NB4 (cell line): ENCODE results near the gene H6PD.

Source experiments
- DNase-seq: peaks from one replicate; pipeline ENCODE4 v3.0.0; 2010; ENCODE audit warnings: low read depth
- H3K4me3 ChIP-seq: one replicate; pipeline ENCODE4 v1.5.1; 2011; ENCODE audit warnings: mild to moderate bottlenecking, low read depth, low read length, moderate library complexity
- MAX ChIP-seq: IDR thresholded peaks from 2 replicates; pipeline ENCODE4 v1.6.1; 2011; ENCODE audit warnings: low read depth, low read length
- MYC ChIP-seq: IDR thresholded peaks from 2 replicates; pipeline ENCODE4 v1.6.1; 2011; ENCODE audit warnings: low read depth, low read length
- POLR2A ChIP-seq: IDR thresholded peaks from 2 replicates; pipeline ENCODE4 v1.6.1; 2011; ENCODE audit warnings: mild to moderate bottlenecking; ENCODE audit not compliant: insufficient read length; ENCODE audit errors: extremely low read depth
- TF ChIP-seq, protein P1 (sequence below): IDR thresholded peaks from one replicate; pipeline ENCODE4 v1.5.1; 2012; ENCODE audit warnings: low read depth, low read length

H6PD gene

DNA sequence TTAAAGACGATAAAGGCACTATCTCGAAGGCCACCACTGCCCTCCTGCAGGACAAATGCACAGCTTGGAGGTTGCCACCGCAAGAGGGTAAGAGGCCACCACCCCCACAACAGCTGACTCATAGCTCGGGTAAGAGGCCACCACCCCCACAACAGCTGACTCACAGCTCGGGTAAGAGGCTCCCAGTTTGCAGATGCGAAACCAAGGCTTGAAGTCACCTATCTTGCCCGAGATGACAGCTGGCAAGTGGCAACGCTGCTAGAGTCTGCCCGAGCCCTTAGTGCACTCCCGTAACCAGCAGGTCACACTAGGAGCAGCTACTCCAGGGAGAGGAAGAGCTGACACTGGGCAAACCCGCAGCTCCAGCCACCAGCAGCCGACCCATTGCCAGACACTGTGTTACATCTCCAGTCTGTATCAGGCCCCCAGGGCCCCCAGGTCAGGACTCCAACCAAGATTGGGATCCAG, 41.0 kb downstream of the H6PD start:
- TF ChIP-seq, protein P1, sequence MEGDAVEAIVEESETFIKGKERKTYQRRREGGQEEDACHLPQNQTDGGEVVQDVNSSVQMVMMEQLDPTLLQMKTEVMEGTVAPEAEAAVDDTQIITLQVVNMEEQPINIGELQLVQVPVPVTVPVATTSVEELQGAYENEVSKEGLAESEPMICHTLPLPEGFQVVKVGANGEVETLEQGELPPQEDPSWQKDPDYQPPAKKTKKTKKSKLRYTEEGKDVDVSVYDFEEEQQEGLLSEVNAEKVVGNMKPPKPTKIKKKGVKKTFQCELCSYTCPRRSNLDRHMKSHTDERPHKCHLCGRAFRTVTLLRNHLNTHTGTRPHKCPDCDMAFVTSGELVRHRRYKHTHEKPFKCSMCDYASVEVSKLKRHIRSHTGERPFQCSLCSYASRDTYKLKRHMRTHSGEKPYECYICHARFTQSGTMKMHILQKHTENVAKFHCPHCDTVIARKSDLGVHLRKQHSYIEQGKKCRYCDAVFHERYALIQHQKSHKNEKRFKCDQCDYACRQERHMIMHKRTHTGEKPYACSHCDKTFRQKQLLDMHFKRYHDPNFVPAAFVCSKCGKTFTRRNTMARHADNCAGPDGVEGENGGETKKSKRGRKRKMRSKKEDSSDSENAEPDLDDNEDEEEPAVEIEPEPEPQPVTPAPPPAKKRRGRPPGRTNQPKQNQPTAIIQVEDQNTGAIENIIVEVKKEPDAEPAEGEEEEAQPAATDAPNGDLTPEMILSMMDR = no peak
- TF ChIP-seq POLR2A (no peak), MAX (0 out of 2 replicates have a peak, but pooled peaks have one; percentile 36), MYC (0 out of 2 replicates have a peak, but pooled peaks have one; percentile 11)
- no peak overlapping the region for H3K4me3 ChIP-seq
- peak; percentile 92 for DNase-seq

- TF ChIP-seq POLR2A (no peak), MYC (no peak), MAX (no peak)
- TF ChIP-seq, protein P1 = no peak
- no peak overlapping the region for H3K4me3 ChIP-seq
- DNase-seq = no peak
These were observed 43.5 kb downstream of the H6PD start for GRCh38 chr1:9278116-9278515.

DNA sequence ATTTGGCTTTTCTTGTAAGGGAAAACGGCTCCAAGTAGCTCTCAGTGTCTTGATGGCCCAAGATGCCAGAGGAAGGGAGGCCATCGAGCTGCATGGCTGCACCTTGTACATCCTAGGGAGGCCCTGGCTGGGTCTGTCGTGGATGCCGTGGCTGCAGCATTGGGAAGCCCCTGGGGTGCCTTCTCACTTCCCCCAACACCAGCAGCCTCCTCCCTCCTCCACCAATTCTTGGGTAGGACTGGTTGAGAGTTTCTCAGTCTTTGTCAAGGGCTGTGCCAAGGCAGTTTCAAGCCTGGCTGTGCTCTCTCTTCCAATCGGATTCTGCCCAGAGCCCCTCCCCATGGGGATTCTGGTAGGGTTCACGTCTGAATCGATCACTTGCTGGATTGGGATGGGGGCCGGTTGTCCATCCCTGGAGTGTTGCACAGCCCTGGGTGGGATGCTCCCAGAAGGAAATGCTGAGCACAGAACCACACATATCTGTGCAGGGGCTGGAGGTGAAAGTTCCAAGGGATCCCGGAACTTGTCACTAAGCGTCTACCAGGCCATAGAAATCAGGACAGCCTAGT, 44.1 kb downstream of the H6PD start:
- TF ChIP-seq POLR2A = no peak
- TF ChIP-seq, protein P1 = no peak
- no peak for TF ChIP-seq MAX
- no peak for TF ChIP-seq MYC
- H3K4me3 ChIP-seq = no peak overlapping the region
- no peak for DNase-seq

GRCh38 chr1:9279172-9279840, 44.7 kb downstream of the H6PD start:
- no peak overlapping the region for H3K4me3 ChIP-seq
- TF ChIP-seq MAX (no peak), MYC (no peak), POLR2A (no peak)
- TF ChIP-seq, protein P1 = no peak
- DNase-seq = no peak

GRCh38 chr1:9280015-9280860, 45.7 kb downstream of the H6PD start:
- no peak for TF ChIP-seq MAX
- no peak for TF ChIP-seq MYC
- DNase-seq = peak; percentile 51
- no peak overlapping the region for H3K4me3 ChIP-seq
